Skeletal muscle tissue (tissue), 4 donors: ENCODE data around the gene SLC22A4. TPM values are rescaled to one million over a fixed set of nuclear protein-coding genes. Genes with fewer than 3 reads are reported as not detected.

Experiments used
- H3K27ac ChIP-seq: one replicate; pipeline ENCODE4 v1.7.0; 2013; ENCODE audit warnings: mild to moderate bottlenecking, low read depth, low read length, inconsistent platforms
- H3K27me3 ChIP-seq, 3 donors: one replicate each; pipeline ENCODE4 v1.7.0; 2013; ENCODE audit warnings: low read length in 3 of 3; ENCODE audit not compliant: control insufficient read depth in 3 of 3, insufficient read depth in 3 of 3
- H3K36me3 ChIP-seq, 3 donors: one replicate each; pipeline ENCODE4 v1.7.0; 2013; ENCODE audit warnings: low read length in 3 of 3; ENCODE audit not compliant: control insufficient read depth in 3 of 3, insufficient read depth in 3 of 3
- H3K4me1 ChIP-seq, 3 donors: one replicate each; pipeline ENCODE4 v1.7.0; 2013; ENCODE audit warnings: low read length in 3 of 3, mild to moderate bottlenecking in 3 of 3; ENCODE audit not compliant: control insufficient read depth in 3 of 3, insufficient read depth in 3 of 3
- H3K4me3 ChIP-seq, 3 donors: one replicate each; pipeline ENCODE4 v1.7.0; 2013; ENCODE audit warnings: low read length in 3 of 3
- H3K9ac ChIP-seq, 3 donors: one replicate each; pipeline ENCODE4 v1.7.0; 2013; ENCODE audit warnings: low read length in 3 of 3, mild to moderate bottlenecking in 3 of 3, moderate library complexity in 2 of 3, low read depth in 1 of 3
- H3K9me3 ChIP-seq, 3 donors: one replicate each; pipeline ENCODE4 v1.7.0; 2013; ENCODE audit warnings: low read length in 3 of 3; ENCODE audit not compliant: control insufficient read depth in 3 of 3
- total RNA-seq: library from RNA; depleted of rRNA; stranded (reverse); fragments of >200 nt; gene quantifications from one replicate; pipeline ENCODE4 v1.2.3, GENCODE V29; 2014
- donor health status: Osteomylitis.

The SLC22A4 gene
- total RNA-seq, 1 donor from 2014 or later, result 3.1 TPM

GRCh38 chr5:132339502-132339901 lies 45.3 kb downstream of the SLC22A4 start:
- Histone ChIP-seq H3K27me3 (no peaks in the 10 kb centered on the region), H3K4me3 (no peak overlapping the region), H3K36me3 (peaks cover 0 to 6% (median 4%) of the 10 kb centered on the region in 3 donors), H3K9ac (no peak overlapping the region), H3K9me3 (no peaks in the 10 kb centered on the region), H3K4me1 (peaks cover under 1 to 8% (median 4%) of the 10 kb centered on the region in 3 donors), H3K27ac (no peak overlapping the region)

DNA sequence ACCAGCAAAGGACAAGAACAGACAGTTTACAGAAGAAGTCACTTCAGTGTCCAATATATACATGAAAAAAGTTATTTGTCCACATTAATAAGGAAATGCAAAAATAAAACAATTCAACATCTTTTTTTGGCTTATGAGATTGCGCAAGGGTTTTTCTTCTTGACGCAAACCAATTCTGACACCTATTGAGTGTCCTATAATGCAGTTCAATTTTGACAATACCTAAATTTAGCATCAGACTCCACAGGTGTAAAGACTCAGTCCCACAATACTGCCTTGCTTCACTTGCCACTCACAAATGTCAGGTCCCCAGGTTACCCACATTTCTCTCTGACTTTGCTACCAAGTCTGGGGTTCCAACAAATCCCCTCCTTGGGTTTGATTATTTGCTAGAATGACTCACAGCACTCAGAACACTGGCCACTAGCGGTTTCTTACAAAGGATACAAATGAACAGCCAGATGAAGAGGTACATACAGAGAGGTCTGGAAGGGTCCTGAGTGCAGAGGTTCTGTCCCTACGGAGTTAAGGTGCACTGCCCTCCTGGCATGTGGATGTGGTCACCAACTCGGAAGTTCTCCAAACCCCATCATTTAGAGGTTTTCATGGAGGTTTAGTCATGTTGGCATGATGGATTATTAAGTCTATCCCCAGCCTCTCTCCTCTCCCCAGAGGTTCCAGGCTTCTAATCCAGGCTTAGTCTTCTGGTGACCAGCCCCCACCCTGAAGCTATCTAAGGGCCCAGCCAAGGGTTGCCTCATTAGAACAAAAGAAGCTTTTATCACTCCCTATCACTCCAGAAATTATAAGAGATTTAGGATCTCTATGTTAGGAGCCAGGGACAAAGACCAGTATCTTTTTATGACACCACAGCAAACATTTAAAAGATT lies 48.3 kb downstream of the SLC22A4 start:
- no peaks in the 10 kb centered on the region for H3K9me3 ChIP-seq
- no peak overlapping the region for H3K4me3 ChIP-seq
- H3K36me3 ChIP-seq, result peaks cover 0 to 4% (median 0%) of the 10 kb centered on the region in 3 donors
- no peak overlapping the region for H3K9ac ChIP-seq
- H3K4me1 ChIP-seq, result peaks cover 4 to 8% (median 7%) of the 10 kb centered on the region in 3 donors
- no peak overlapping the region for H3K27ac ChIP-seq
- H3K27me3 ChIP-seq, result no peaks in the 10 kb centered on the region

DNA sequence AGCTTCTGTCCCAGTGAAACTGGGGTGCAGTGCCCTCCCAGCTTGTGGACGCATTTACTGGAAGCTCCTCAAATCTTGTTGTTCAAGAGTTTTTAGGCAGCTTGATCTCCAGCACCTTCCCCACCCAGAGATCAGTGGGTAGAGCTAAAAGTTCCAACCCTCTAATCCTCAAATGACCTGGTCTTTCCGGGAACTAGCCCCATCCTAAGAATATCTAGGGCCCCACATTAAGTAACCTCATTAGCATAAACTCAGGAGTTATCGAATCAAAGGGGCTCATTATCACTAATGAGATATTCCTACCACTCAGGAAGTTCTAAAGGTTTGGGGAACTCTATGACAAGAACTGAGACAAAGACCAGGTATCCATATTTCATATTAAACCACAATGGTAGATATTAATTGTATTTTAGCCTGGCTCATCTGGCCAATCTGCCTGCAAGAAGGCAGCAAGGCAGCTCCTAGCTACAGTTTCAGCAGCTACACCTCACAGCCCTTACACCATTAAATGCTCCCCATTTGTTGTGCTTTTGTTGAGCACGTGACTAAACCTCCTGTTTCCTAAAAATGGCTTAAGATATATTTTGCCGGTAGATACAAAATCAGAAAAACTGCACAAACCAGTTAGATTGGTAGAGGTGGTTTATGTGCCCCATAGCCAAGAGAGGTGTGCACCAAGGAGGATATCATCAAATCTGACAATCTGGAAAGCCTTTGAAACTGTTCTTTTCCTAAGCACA lies 50.8 kb downstream of the SLC22A4 start:
- H3K4me1 ChIP-seq, result peaks cover 4 to 8% (median 7%) of the 10 kb centered on the region in 3 donors
- H3K36me3 ChIP-seq, result peaks cover 8 to 9% (median 9%) of the 10 kb centered on the region in 3 donors
- no peak overlapping the region for H3K9ac ChIP-seq
- H3K4me3 ChIP-seq, result no peak overlapping the region
- no peaks in the 10 kb centered on the region for H3K9me3 ChIP-seq
- no peak overlapping the region for H3K27ac ChIP-seq
- no peaks in the 10 kb centered on the region for H3K27me3 ChIP-seq

- Histone ChIP-seq H3K27ac (no peak overlapping the region), H3K9ac (no peak overlapping the region), H3K4me3 (no peak overlapping the region), H3K36me3 (peaks cover 7 to 19% (median 10%) of the 10 kb centered on the region in 3 donors), H3K27me3 (no peaks in the 10 kb centered on the region), H3K4me1 (peaks cover 0 to 9% (median 8%) of the 10 kb centered on the region in 3 donors), H3K9me3 (no peaks in the 10 kb centered on the region)
Observed at GRCh38 chr5:132353486-132353995, 59.3 kb downstream of the SLC22A4 start.

GRCh38 chr5:132354381-132355139 lies 60.4 kb downstream of the SLC22A4 start:
- Histone ChIP-seq H3K27me3 (no peaks in the 10 kb centered on the region), H3K9me3 (no peaks in the 10 kb centered on the region), H3K9ac (no peak overlapping the region), H3K4me1 (peaks cover 0 to 9% (median 8%) of the 10 kb centered on the region in 3 donors), H3K36me3 (peaks cover under 1 to 19% (median 9%) of the 10 kb centered on the region in 3 donors), H3K4me3 (no peak overlapping the region), H3K27ac (no peak overlapping the region)

DNA sequence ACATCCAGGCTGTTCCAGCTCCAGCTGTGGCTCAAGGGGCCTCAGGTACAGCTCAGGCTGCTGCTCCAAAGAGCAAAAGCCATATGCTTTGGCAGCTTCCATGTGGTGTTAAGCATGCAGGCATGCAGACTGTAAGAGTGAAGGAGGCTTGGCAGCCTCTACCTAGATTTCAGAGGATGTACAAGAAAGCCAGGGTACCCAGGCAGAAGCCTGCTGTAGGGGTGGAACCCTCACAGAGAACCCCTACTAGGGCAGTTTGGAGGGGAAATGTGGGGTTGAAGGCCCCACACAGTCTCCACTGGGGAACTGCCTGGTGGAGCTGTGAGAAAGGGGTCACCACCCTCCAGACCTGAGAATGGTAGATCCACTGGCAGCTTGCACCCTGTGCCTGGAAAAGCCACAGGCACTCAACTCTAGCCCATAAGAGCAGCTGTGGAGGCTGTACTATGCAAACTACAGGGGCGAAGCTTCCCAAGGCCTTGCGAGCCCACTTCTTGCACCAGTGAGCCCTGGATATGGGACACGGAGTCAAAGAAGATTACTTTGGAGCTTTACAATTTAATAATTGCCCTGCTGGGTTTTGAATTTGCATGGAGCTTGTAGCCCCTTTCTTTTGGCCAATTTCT lies 61.1 kb downstream of the SLC22A4 start:
- H3K27ac ChIP-seq, result no peak overlapping the region

DNA sequence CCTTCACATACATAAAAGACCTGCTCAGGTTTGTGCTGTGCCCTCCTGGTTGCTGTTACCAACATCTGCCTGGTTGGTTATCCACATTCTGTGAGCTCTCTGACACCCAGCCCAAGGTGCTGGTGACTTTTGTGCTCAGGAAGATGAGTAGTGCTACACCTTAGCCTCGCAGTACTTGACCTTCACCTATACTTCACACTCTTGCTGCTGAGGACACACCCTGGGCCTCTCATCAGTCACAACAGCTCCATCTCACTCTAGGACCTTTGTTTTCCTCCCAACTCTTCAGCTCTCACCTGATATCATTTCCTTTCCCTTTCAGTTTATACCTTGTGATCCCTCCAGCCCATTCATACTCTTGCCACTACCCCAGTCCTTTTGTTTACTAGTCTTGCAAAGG lies 64.6 kb downstream of the SLC22A4 start:
- H3K4me1 ChIP-seq, result peaks cover 11 to 19% (median 11%) of the 10 kb centered on the region in 3 donors
- H3K9ac ChIP-seq, result no peak overlapping the region
- no peaks in the 10 kb centered on the region for H3K27me3 ChIP-seq
- no peaks in the 10 kb centered on the region for H3K9me3 ChIP-seq
- no peak overlapping the region for H3K27ac ChIP-seq
- H3K4me3 ChIP-seq, result no peak overlapping the region
- H3K36me3 ChIP-seq, result peaks cover 0 to 13% (median 4%) of the 10 kb centered on the region in 3 donors

More for the DNA sequence above, 61.1 kb downstream of the SLC22A4 start:
- no peaks in the 10 kb centered on the region for H3K27me3 ChIP-seq
- H3K4me3 ChIP-seq, result no peak overlapping the region
- no peak overlapping the region for H3K9ac ChIP-seq
- H3K36me3 ChIP-seq, result peaks cover 0 to 17% (median 9%) of the 10 kb centered on the region in 3 donors
- no peaks in the 10 kb centered on the region for H3K9me3 ChIP-seq
- H3K4me1 ChIP-seq, result peaks cover 0 to 9% (median 8%) of the 10 kb centered on the region in 3 donors

DNA sequence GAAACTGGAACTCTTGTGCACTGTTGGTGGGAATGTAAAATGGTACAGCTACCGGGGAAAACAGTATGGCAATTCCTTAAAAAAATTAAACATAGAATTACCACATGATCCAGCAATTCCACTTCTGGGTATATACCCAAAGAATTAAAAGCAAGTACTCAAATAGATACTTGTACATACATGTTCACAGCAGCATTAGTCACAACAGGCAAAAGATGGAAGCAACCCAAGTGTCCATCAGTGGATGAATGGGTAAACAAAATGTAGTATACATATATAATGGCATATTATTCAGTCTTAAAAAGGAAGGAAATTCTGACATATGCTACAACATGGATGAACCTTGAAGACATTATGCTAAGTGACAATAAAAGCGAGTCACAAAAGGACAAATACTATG lies 67.9 kb downstream of the SLC22A4 start:
- Histone ChIP-seq H3K4me3 (no peak overlapping the region), H3K27me3 (no peaks in the 10 kb centered on the region), H3K9ac (no peak overlapping the region), H3K9me3 (no peaks in the 10 kb centered on the region), H3K36me3 (peaks cover 0 to 8% (median 4%) of the 10 kb centered on the region in 3 donors), H3K4me1 (peaks cover 17 to 31% (median 20%) of the 10 kb centered on the region in 3 donors), H3K27ac (no peak overlapping the region)
